A549 (cell line): ENCODE data around the gene GPX3. TPM values are rescaled to one million over a fixed set of nuclear protein-coding genes. Genes with fewer than 3 reads are reported as not detected.

Experiments
- ATAC-seq, 2 experiments: fragments of 200-7000 bp in 1 of 2; fragments of >200 bp in 1 of 2; cut with Nextera tagmentation in 1 of 2; cut with Tn5 transposase in 1 of 2; 3 replicates each; pipeline versions ENCODE4 v1.8.0 to v1.9.1; 2018 to 2020; ENCODE audit warnings: mild to moderate bottlenecking in 1 of 2, moderate library complexity in 1 of 2
- CTCF ChIA-PET: fragments of 300-600 bp; sonication (Branson Sonifier 250); formaldehyde crosslinking; extraction: SDS; loops from one replicate; lab custom pipeline; 2021; ENCODE audit warnings: antibody characterized with exemption, inconsistent platforms; lab: Yijun Ruan, JAX
- POLR2A ChIA-PET: fragments of 350-600 bp; formaldehyde crosslinking; extraction: SDS; loops from one replicate; lab custom pipeline; 2021; ENCODE audit warnings: antibody characterized with exemption, inconsistent platforms; lab: Yijun Ruan, JAX
- DNase-seq, 2 experiments: peaks; one replicate each; pipeline versions ENCODE4 v3.0.0 to v3.0.0-alpha.2; 2011 to 2016; ENCODE audit warnings: low read depth in 1 of 2, low spot score in 1 of 2
- FAIRE-seq: peaks from 2 replicates; lab custom pipeline; 2011; peaks lifted over from hg19 to GRCh38; lab: Jason Lieb, UNC
- H3K27ac ChIP-seq, 2 experiments: fragments of >200 bp; sonication (Bioruptor Twin); formaldehyde crosslinking; 3 replicates each; pipeline ENCODE4 v1.5.1; 2016 to 2017
- H3K4me1 ChIP-seq: fragments of >200 bp; sonication (Bioruptor Twin); formaldehyde crosslinking; 3 replicates; pipeline ENCODE4 v1.6.1; 2016
- H3K4me2 ChIP-seq: fragments of >200 bp; sonication (Bioruptor Twin); formaldehyde crosslinking; 3 replicates; pipeline ENCODE4 v1.6.1; 2016
- H3K4me3 ChIP-seq: fragments of >200 bp; sonication (Bioruptor Twin); formaldehyde crosslinking; 3 replicates; pipeline ENCODE4 v1.5.1; 2016
- H3K9me3 ChIP-seq: fragments of >200 bp; sonication (Bioruptor Twin); formaldehyde crosslinking; 3 replicates; pipeline ENCODE4 v1.6.1; 2016
- ATOH8 ChIP-seq: fragments of 250-450 bp; sonication (Bioruptor Pico); IDR thresholded peaks from 2 replicates; pipeline ENCODE4 v1.5.0; 2020; ENCODE audit warnings: low read depth, mild to moderate bottlenecking, moderate library complexity
- CEBPB ChIP-seq, 2 experiments: fragments of >200 bp in 1 of 2; sonication (Bioruptor Twin) in 1 of 2; formaldehyde crosslinking in 1 of 2; IDR thresholded peaks; 2 replicates each; pipeline ENCODE4 v1.6.1; 2012 to 2016
- CTCF ChIP-seq: fragments of >200 bp; sonication (Bioruptor Twin); formaldehyde crosslinking; IDR thresholded peaks from 3 replicates; pipeline ENCODE4 v1.5.1; 2016
- ELK1 ChIP-seq: fragments of 150-350 bp; IDR thresholded peaks from 2 replicates; pipeline ENCODE4 v1.6.1; 2014; ENCODE audit warnings: low read depth, mild to moderate bottlenecking, low read length
- GATA3 ChIP-seq: IDR thresholded peaks from 2 replicates; pipeline ENCODE4 v1.6.1; 2012; ENCODE audit warnings: borderline replicate concordance
- HDAC2 ChIP-seq: fragments of 200-600 bp; sonication (generic); IDR thresholded peaks from 2 replicates; pipeline ENCODE4 v1.6.1; 2016
- HOXB13 ChIP-seq: fragments of 250-450 bp; sonication (Bioruptor Pico); IDR thresholded peaks from 2 replicates; pipeline ENCODE4 v1.5.0; 2020; ENCODE audit warnings: low read depth, mild to moderate bottlenecking, moderate library complexity
- HOXB5 ChIP-seq: fragments of 250-450 bp; sonication (Bioruptor Pico); IDR thresholded peaks from 2 replicates; pipeline ENCODE4 v1.5.0; 2020; ENCODE audit warnings: mild to moderate bottlenecking, moderate library complexity
- MAX ChIP-seq: IDR thresholded peaks from 2 replicates; pipeline ENCODE4 v1.6.1; 2012
- MAZ ChIP-seq: fragments of 150-350 bp; IDR thresholded peaks from 2 replicates; pipeline ENCODE4 v1.6.1; 2014; ENCODE audit warnings: antibody characterized with exemption, low read depth, low read length, borderline replicate concordance
- MYC ChIP-seq: IDR thresholded peaks from 2 replicates; pipeline ENCODE4 v1.6.1; 2012; ENCODE audit warnings: mild to moderate bottlenecking, inconsistent platforms, low read length, improper control_type of control experiment, borderline replicate concordance
- PBX3 ChIP-seq: IDR thresholded peaks from 2 replicates; pipeline ENCODE4 v1.6.1; 2012
- POLR2AphosphoS2 ChIP-seq: conservative IDR thresholded peaks from 2 replicates; pipeline ENCODE4 v1.6.1; 2012; ENCODE audit warnings: low read length, improper control_type of control experiment, inconsistent platforms
- RARB ChIP-seq: fragments of 250-450 bp; sonication (Bioruptor Pico); IDR thresholded peaks from 2 replicates; pipeline ENCODE4 v1.8.0; 2021; ENCODE audit warnings: mild to moderate bottlenecking, moderate library complexity
- RCOR1 ChIP-seq: fragments of 150-350 bp; IDR thresholded peaks from 2 replicates; pipeline ENCODE4 v1.6.1; 2014; ENCODE audit warnings: antibody characterized with exemption, low read length, low read depth
- RFX5 ChIP-seq: fragments of 450-650 bp; IDR thresholded peaks from 2 replicates; pipeline ENCODE4 v1.7.1; 2014; ENCODE audit warnings: antibody characterized with exemption, mild to moderate bottlenecking, moderate library complexity
- RNF2 ChIP-seq: fragments of 200-600 bp; sonication (generic); IDR thresholded peaks from 2 replicates; pipeline ENCODE4 v1.6.1; 2016; ENCODE audit warnings: low read depth, mild to moderate bottlenecking, antibody characterized with exemption, moderate library complexity, borderline replicate concordance
- SMC3 ChIP-seq: fragments of >200 bp; sonication (Bioruptor Twin); formaldehyde crosslinking; IDR thresholded peaks from 3 replicates; pipeline ENCODE4 v1.6.1; 2018; ENCODE audit warnings: inconsistent platforms
- TFCP2L1 ChIP-seq: fragments of 250-450 bp; sonication (Bioruptor Pico); IDR thresholded peaks from 2 replicates; pipeline ENCODE4 v1.5.0; 2021; ENCODE audit warnings: mild to moderate bottlenecking
- ZC3H11A ChIP-seq: fragments of 450-650 bp; IDR thresholded peaks from 2 replicates; pipeline ENCODE4 v1.6.1; 2014; ENCODE audit warnings: antibody characterized with exemption, mild to moderate bottlenecking
- WGBS: methylation state at CpG from one replicate; pipeline ENCODE4 v1.1.6; 2017; ENCODE audit errors: missing lambda C conversion rate; 5-methylcytosine and 5-hydroxymethylcytosine counted together
- polyA plus RNA-seq, 4 experiments: library from polyadenylated mRNA; depleted of rRNA in 3 of 4; stranded (reverse); fragments of >200 nt; fragmentation: RNase III in 1 of 4; extraction: RNeasy Plus Mini Kit Qiagen cat#74134 plus additional on column Dnase treatment in 1 of 4; gene quantifications; 2 replicates in 3 of 4; 3 replicates in 1 of 4; pipeline ENCODE4 v1.2.3, GENCODE V29; 2011 to 2017

Gene GPX3
- polyA plus RNA-seq, 2 of the 4 experiments (the other 2 are of a cell fraction) = 16.2 to 26.4 TPM

GRCh38 chr5:150993422-150993821, 27.0 kb upstream of the GPX3 start:
- FAIRE-seq = no peak
- Histone ChIP-seq H3K27ac (no peak overlapping the region), H3K4me3 (no peak overlapping the region), H3K4me2 (no peak overlapping the region), H3K4me1 (no peaks in the 10 kb centered on the region), H3K9me3 (no peaks in the 10 kb centered on the region)
- ChIA-PET CTCF (interaction anchor here (1.0 kb wide), 1 partner anchor 9 kb away, joined by 3 read pairs; no protein-coding TSS in a partner anchor), POLR2A (no interaction called here)
- WGBS = 35% methylated on average over 2 of the region's 2 CpGs
- ATAC-seq = no peak
- TF ChIP-seq POLR2AphosphoS2 = no peak
- TF ChIP-seq ZC3H11A = no peak
- no peak for TF ChIP-seq HOXB5 (CRISPR knock-in tag)
- no peak for TF ChIP-seq ATOH8 (CRISPR knock-in tag)
- TF ChIP-seq MAZ = no peak
- TF ChIP-seq TFCP2L1 (CRISPR knock-in tag) = no peak
- TF ChIP-seq GATA3 = no peak
- TF ChIP-seq HOXB13 (CRISPR knock-in tag) = no peak
- no peak for TF ChIP-seq RNF2
- no peak for TF ChIP-seq RARB (CRISPR knock-in tag)
- TF ChIP-seq MAX = no peak
- TF ChIP-seq, all 56 proteins: peak for 0
- DNase-seq = no peak

GRCh38 chr5:150993826-150994412, 26.5 kb upstream of the GPX3 start:
- no peak for FAIRE-seq
- Histone ChIP-seq H3K27ac (no peak overlapping the region), H3K4me1 (no peaks in the 10 kb centered on the region), H3K4me3 (no peak overlapping the region), H3K9me3 (no peaks in the 10 kb centered on the region), H3K4me2 (no peak overlapping the region)
- WGBS = 17% methylated on average over 1 of the region's 1 CpG
- ChIA-PET POLR2A (no interaction called here), CTCF (interaction anchor here (1.0 kb wide), 1 partner anchor 8 kb away, joined by 3 read pairs; no protein-coding TSS in a partner anchor)
- no peak for ATAC-seq
- TF ChIP-seq RFX5 = no peak
- no peak for DNase-seq

- ChIA-PET POLR2A (no interaction called here), CTCF (interaction anchor here (1.1 to 4.7 kb wide), 5 partner anchors 116 to 652 kb away, joined by 3 to 48 read pairs (median 7); no protein-coding TSS in a partner anchor)
- FAIRE-seq (no peak), ATAC-seq (no peak), DNase-seq (no peak)
- no peak overlapping the region for H3K4me2 ChIP-seq
- H3K27ac ChIP-seq = no peak overlapping the region
- no peak for TF ChIP-seq PBX3
- no peak for TF ChIP-seq SMC3
- H3K4me3 ChIP-seq = no peak overlapping the region
- H3K4me1 ChIP-seq = no peaks in the 10 kb centered on the region
- 27% methylated on average over 7 of the region's 7 CpGs for WGBS
- no peaks in the 10 kb centered on the region for H3K9me3 ChIP-seq
These were observed 20.5 kb upstream of the GPX3 start for GRCh38 chr5:150999704-151000442.

- POLR2A ChIA-PET = no interaction called here
- 34% methylated on average over 4 of the region's 4 CpGs for WGBS
- FAIRE-seq = no peak
- no peak for TF ChIP-seq CEBPB (IDR thresholded peaks at IDR 0.05)
- no peak for TF ChIP-seq SMC3
- no peak for TF ChIP-seq HDAC2
- TF ChIP-seq PBX3 = no peak
- TF ChIP-seq RARB (CRISPR knock-in tag) = no peak
- TF ChIP-seq MYC = no peak
- TF ChIP-seq HOXB13 (CRISPR knock-in tag) = no peak
- no peak for TF ChIP-seq POLR2AphosphoS2
- TF ChIP-seq RFX5 = no peak
- no peak for TF ChIP-seq CTCF
- no peak for TF ChIP-seq RCOR1
- no peak for TF ChIP-seq GATA3
- no peak for TF ChIP-seq MAX
- no peak for TF ChIP-seq ELK1
These were observed 19.0 kb upstream of the GPX3 start for GRCh38 chr5:151001436-151001835.

More at GRCh38 chr5:151001436-151001835, 19.0 kb upstream of the GPX3 start:
- H3K27ac ChIP-seq = no peak overlapping the region
- CTCF ChIA-PET = interaction anchor here (0.7 to 4.7 kb wide), 13 partner anchors 9 to 280 kb away, joined by 3 to 59 read pairs (median 5); no protein-coding TSS in a partner anchor
- ATAC-seq (no peak), DNase-seq (no peak)
- H3K4me1 ChIP-seq = no peaks in the 10 kb centered on the region
- no peak overlapping the region for H3K4me3 ChIP-seq
- H3K4me2 ChIP-seq = no peak overlapping the region
- H3K9me3 ChIP-seq = no peaks in the 10 kb centered on the region
